ENCODE measurements around the gene PAAF1. TPM values are rescaled to one million over a fixed set of nuclear protein-coding genes. Genes with fewer than 3 reads are reported as not detected.

PAAF1 gene
- total and polyA plus RNA-seq, 4 donors: 10.2 to 23.3 (median 13.9) TPM

GRCh38 chr11:73980001-73980961, 103.5 kb downstream of the PAAF1 start:
- peak; percentile 34 to 43 (median 41) for DNase-seq
- ATAC-seq (ENCODE audit: insufficient read depth, low FRiP score): no peak
- H3K36me3 ChIP-seq (ENCODE audit: control insufficient read depth in 4 of 4, insufficient read depth in 4 of 4, low read length in 4 of 4): peaks cover 0 to 19% (median 0%) of the 10 kb centered on the region in 4 donors

More at GRCh38 chr11:73980001-73980961, 103.5 kb downstream of the PAAF1 start:
- TF ChIP-seq CTCF (IDR thresholded peaks at IDR 0.05; ENCODE audit: control extremely low read depth, extremely low read depth): no peak
- Histone ChIP-seq H3K9me3 (ENCODE audit: control insufficient read depth in 4 of 4, insufficient read depth in 3 of 4, low read length in 3 of 4) (no peaks in the 10 kb centered on the region), H3K4me1 (ENCODE audit: control insufficient read depth in 5 of 5, insufficient read depth in 5 of 5, low read length in 5 of 5) (peaks cover 0 to 24% (median 7%) of the 10 kb centered on the region in 5 donors), H3K27ac (ENCODE audit: low read depth in 1 of 2, low read length in 1 of 2) (peak overlapping the region in 1 of 2 donors; percentile 68), H3K4me3 (no peak overlapping the region), H3K9ac (ENCODE audit: insufficient read depth in 1 of 2, low read length in 2 of 2) (no peak overlapping the region), H3K27me3 (ENCODE audit: control insufficient read depth in 3 of 3, insufficient read depth in 3 of 3, low read length in 2 of 3) (no peaks in the 10 kb centered on the region)
- 39 to 54% methylated on average over 6 of the region's 6 CpGs for WGBS, 2 donors

Other genes starting within 250 kb of the PAAF1 start
- 10 to 100 TPM in 1 of 2 donors, 1 to 10 TPM in 1; 9.6 to 38.8 TPM for gene PLEKHB1, start 230.4 kb upstream of the PAAF1 start, total RNA-seq
- gene PLEKHB1, start 230.4 kb upstream of the PAAF1 start, polyA plus RNA-seq: 10 to 100 TPM in 1 of 2 donors, 1 to 10 TPM in 1; 8.1 to 14.2 TPM
- gene RAB6A, start 115.9 kb upstream of the PAAF1 start, total RNA-seq: 100 to 1,000 TPM in 1 of 2 donors, 10 to 100 TPM in 1; 93.2 to 159 TPM
- gene RAB6A, start 115.9 kb upstream of the PAAF1 start, polyA plus RNA-seq: 10 to 100 TPM; 45.8 to 70.3 TPM
- 10 to 100 TPM; 24.7 to 37.3 TPM for gene MRPL48, start 89.1 kb upstream of the PAAF1 start, total RNA-seq
- gene MRPL48, start 89.1 kb upstream of the PAAF1 start, polyA plus RNA-seq: 10 to 100 TPM; 20.5 to 38.1 TPM
- 10 to 100 TPM; 40.0 to 65.4 TPM for gene COA4, start 153 bp upstream of the PAAF1 start, total RNA-seq
- gene COA4, start 153 bp upstream of the PAAF1 start, polyA plus RNA-seq: 100 to 1,000 TPM in 1 of 2 donors, 10 to 100 TPM in 1; 75.0 to 105 TPM
- gene DNAJB13, start 74.0 kb downstream of the PAAF1 start, total RNA-seq: 10 to 100 TPM in 1 of 2 donors, 1 to 10 TPM in 1; 6.1 to 11.9 TPM
- gene DNAJB13, start 74.0 kb downstream of the PAAF1 start, polyA plus RNA-seq: 1 to 10 TPM; 5.4 to 6.7 TPM
- gene UCP2, start 105.8 kb downstream of the PAAF1 start, total RNA-seq: 100 to 1,000 TPM in 1 of 2 donors, 10 to 100 TPM in 1; 74.1 to 207 TPM
- gene UCP2, start 105.8 kb downstream of the PAAF1 start, polyA plus RNA-seq: 100 to 1,000 TPM in 1 of 2 donors, 10 to 100 TPM in 1; 44.7 to 203 TPM
- gene UCP3, start 132.1 kb downstream of the PAAF1 start, total RNA-seq: 1 to 10 TPM; 1.7 to 2.8 TPM
- gene UCP3, start 132.1 kb downstream of the PAAF1 start, polyA plus RNA-seq: 1 to 10 TPM; 1.0 to 1.9 TPM

Measured in lung (tissue), 12 donors.